HG03565 (cell line): Measurements from ENCODE around the gene TCF7L2.
"Not testable (repeated sequence)": the region's sequence is repeated elsewhere in the genome, so short reads cannot be mapped to it uniquely, and the experiment has no call there.

Experiments
- ATAC-seq: cut with Tn5 transposase; IDR thresholded peaks from one replicate; pipeline ENCODE4 v1.9.1; 2021; ENCODE audit warnings: mild to moderate bottlenecking, moderate library complexity; ENCODE audit not compliant: unreplicated experiment

TCF7L2 gene

GRCh38 chr10:113087165-113088029 is 137.3 kb downstream of the TCF7L2 start:
- ATAC-seq, result no peak

DNA sequence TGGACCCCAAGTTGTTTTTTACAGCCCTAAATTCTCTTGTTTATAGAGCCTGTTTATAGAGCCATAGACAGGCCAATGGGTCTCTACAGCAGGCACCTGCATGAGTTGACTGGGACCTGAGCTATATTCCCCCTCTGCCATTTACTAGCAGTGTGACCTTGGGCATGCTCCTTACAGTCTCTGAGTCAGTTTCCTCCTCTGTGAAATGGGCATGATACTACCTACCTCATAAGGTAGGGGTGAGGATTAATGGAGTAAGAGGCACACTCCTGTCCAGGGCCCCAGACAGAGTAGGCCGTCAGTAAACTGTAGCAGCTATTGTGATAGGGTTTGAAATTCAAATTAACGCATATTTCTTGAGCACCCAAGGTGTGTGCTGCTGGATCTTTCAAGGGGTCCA is 138.1 kb downstream of the TCF7L2 start:
- no peak for ATAC-seq

DNA sequence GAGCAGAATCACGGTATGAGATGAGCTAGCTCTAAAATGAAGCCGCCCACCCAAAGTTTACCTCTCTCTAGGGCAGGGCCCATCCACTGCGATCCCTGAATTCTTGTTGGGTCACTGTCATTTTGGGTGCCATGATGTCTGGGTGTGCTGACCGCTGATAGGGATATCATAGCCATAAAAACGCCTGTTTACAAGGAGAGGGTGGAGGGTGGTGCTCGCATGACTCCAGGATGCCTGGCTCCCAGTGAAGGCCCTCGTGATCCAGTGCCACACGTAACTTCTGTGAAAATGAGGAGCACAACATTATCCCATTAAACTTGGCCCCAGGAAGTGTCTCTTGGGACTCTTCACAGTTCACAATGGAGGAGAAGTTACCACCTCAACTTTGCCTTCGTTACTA is 139.5 kb downstream of the TCF7L2 start:
- ATAC-seq, result no peak

- no peak for ATAC-seq
These were observed 141.9 kb downstream of the TCF7L2 start for GRCh38 chr10:113091920-113092319.

- no peak for ATAC-seq
These were observed 143.4 kb downstream of the TCF7L2 start for GRCh38 chr10:113093188-113094113.

DNA sequence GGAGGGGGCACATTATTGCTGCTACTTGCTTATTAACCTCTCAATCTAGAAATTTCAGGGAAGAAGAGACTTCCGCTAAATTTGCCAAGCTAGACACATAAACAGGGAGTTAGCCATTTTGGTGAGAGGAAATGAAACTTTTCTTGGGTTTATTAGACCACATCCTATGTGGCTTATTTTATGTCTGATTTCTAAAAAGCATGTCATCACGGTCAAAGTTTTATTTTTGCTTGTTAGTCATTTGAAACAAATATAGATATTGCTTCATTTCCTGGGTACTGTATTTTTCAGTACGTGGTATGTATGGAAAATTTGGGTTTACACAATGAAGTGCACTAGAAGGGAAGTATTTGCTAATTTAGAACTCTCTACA is 144.1 kb downstream of the TCF7L2 start:
- peak; percentile 83 for ATAC-seq

DNA sequence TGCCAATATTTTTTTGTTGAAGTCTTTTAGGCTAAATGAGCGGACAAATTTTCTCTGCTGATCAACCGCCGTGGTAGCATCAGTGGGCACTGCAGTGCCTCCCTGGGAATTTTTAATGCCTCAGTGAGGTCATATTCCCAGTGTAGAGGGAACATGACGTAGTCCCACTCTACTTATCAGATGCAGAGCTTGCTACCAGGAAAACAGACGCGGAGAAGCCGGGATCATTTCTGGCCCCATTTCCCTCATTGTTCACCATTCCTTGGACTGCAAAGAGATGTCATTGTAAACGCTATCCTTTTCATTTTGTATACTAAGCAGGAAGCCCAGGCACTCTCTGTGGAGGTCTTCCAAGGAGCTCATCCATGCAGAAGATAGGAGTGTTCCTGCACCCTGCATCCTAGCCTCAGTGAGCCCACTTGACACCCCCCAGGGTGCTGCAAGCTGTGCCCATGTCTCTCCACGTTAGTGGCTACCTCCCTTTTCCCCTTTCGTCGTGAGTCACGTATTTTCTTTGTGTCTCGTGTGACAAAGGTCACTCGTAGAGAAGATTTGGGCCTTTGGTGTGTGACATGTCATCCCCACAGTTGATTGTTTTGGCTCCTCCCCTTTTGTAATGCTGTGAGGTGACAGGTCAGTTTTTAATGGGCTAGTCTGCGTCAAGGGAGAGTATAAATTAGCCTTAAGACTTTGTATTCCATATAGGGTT is 145.5 kb downstream of the TCF7L2 start:
- ATAC-seq, result no peak

DNA sequence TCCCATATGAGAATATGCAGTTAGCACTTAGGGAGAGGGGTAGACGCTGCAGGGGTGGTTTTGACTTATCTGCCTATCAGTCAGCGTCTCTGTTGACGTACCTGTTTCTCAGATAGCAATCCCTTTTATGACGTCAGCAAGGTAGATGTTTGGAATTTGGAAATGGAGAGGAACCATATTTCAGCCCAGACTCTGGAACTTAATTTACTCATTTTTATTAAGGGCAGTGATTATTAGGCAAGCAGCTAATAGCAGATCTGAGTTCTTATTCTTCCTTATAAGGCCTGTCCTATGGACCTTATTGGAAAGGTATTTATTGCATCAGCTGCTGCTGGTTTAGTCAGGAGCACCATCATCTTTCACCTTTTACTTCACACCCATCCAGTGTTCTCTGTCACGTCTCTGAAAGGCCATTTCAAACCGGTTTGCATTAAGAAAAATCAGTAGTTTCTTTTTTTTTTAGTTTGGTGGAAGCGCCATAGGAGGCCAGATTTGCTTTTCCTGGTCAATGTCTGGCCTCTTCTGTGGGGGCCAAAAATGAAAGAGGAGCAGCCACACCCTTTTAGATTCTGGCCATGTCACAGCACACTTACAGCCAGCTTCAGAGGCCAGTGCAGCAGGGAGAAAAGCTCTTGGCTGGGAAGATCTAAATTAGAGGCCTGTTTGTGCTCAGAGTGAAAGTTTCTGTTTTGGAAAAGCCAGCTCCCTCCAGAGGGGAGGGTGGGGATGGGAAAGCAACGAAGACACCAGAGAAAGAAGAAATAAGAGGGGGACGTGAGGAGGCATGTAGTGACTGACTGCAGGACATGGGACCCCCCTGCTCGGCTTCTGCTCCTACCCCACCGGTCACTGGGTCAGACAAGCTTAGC is 146.3 kb downstream of the TCF7L2 start:
- ATAC-seq, result no peak

GRCh38 chr10:113097036-113097435 is 147.0 kb downstream of the TCF7L2 start:
- no peak for ATAC-seq

- no peak for ATAC-seq
These were observed 149.6 kb downstream of the TCF7L2 start for GRCh38 chr10:113099431-113100183.

GRCh38 chr10:113100281-113100680 is 150.2 kb downstream of the TCF7L2 start:
- no peak for ATAC-seq

DNA sequence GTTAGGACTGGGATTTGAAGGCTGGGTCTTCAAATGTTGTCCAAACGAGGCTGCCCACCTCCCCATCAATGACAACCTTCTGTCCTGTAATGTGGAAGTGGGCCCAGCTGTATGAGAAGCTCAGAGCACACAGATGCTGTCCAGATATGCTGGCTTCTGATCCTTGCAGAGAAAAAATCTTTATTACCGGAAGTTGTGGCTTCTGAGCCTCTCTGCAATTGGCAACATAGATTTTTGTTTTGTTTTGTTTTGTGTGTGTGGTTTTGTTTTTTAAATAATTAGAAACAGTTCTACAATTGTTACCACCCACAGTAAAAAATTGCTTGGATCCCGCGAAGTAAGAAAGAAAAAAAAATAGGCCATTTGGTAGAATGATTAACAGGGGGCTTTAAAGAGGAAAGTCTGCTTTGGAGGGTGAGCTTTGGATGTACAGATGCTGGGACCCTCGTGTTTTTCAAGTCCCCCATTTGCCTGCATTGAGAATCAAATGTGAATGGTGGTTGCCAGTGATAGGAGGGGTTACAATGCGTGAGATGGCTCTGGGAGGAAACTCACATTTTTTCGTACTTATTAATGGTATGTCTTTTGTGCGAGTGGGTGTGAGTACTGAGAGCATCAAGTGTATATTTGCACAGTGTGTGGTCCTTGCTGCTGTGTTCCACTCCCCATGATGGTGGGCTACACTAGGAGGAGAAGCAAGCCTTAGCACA is 153.2 kb downstream of the TCF7L2 start:
- ATAC-seq, result no peak

GRCh38 chr10:113104047-113104446 is 154.0 kb downstream of the TCF7L2 start:
- ATAC-seq, result no peak

DNA sequence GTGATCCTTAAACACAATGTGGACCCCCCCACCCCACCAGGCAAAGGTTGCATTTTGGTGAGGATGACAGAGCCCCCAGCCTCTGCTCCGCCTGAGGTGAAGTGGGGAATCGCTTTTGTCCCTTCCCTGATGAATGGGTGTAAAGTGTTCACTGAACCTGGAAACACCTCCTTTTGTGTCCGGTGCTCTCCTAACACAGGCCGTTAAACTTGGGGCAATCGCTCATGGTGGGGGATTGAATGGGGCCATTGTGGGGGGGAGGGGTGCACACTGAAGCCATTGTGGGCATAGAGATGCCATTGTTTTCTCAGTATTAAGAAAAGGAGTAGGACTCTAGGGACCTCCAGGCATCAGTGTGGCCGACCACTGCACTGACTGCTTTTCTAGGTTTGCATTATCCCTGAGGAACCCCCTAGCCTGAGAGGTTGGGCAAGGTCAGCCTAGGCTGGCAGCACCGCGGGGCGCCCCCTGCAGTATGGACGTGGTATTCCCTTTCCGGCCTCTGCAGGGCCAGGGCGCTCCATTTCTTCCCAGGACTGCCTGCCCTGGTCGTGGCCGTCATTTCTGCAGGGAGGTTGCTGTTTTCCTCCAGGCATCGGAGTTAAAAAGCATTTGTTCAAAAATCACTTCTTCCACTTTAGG is 158.3 kb downstream of the TCF7L2 start:
- no peak for ATAC-seq

DNA sequence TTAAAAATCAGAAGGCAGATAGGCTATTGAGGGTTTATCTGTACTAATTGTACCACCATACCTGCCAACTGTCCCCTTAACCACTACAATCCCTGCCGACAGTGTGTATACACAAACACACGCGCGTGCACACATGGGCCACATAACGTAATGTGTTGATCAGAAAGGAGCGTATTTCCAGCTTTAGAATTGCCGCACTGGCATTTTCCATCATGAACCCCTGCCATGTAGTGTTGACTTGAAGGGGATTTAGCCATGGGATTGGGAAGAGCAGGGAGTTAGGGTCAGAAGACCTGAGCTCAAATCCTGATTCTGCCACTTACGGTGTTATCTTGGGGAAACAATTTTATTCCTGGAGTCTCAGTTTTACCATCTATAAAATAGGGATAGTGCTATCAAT is 158.9 kb downstream of the TCF7L2 start:
- no peak for ATAC-seq

GRCh38 chr10:113109482-113109881 is 159.4 kb downstream of the TCF7L2 start:
- ATAC-seq, result not testable (repeated sequence)

DNA sequence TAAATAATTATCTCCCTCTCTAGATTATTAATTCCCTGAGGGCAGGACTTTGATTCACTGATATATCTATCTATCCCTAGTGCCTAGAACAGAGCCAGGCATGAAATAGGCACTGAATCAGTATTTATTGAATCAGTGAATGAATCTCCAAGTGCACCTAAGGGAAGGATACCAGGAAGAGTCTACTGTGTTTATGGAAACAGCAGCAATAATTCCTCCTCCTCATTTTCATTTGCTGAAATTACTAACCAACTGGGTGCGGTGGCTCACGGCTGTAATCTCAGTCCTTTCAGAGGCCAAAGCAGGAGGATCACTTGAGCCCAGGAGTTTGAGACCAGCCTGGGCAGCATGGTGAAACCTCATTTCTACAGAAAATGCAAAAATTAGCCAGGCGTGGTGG is 161.2 kb downstream of the TCF7L2 start:
- no peak for ATAC-seq
